Measurements from ENCODE around the gene CPTP.

DNA sequence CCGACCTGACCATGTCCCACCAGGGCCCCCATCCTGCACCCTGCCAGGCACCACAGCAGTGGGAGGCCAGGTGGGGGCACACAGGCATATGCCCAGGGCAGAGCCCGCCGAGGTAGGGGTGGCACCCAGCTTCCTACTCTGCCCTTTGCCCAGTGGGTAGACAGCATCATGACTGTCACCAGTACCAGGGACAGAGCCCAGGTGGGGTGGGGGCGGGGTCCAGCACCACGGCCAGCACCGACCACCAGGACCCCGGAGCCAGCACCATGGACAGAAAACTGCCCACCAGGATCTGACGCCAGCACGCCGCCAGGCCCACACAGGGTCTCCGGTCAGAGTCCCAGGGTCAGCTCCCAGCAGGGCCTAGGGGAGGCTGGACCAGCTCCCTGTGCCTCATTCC lies 10.2 kb downstream of the CPTP start:
- TF ChIP-seq, protein P1, sequence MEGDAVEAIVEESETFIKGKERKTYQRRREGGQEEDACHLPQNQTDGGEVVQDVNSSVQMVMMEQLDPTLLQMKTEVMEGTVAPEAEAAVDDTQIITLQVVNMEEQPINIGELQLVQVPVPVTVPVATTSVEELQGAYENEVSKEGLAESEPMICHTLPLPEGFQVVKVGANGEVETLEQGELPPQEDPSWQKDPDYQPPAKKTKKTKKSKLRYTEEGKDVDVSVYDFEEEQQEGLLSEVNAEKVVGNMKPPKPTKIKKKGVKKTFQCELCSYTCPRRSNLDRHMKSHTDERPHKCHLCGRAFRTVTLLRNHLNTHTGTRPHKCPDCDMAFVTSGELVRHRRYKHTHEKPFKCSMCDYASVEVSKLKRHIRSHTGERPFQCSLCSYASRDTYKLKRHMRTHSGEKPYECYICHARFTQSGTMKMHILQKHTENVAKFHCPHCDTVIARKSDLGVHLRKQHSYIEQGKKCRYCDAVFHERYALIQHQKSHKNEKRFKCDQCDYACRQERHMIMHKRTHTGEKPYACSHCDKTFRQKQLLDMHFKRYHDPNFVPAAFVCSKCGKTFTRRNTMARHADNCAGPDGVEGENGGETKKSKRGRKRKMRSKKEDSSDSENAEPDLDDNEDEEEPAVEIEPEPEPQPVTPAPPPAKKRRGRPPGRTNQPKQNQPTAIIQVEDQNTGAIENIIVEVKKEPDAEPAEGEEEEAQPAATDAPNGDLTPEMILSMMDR (IDR thresholded peaks at IDR 0.05; ENCODE audit: low read depth, low read length) = no peak
- TF ChIP-seq POLR2A (IDR thresholded peaks at IDR 0.05; ENCODE audit: extremely low read depth, insufficient read length) = no peak
